Epidermal melanocyte (primary cell): ENCODE results near the gene BACE2.
"Not testable (repeated sequence)": the region's sequence is repeated elsewhere in the genome, so short reads cannot be mapped to it uniquely, and the experiment has no call there.

Experiments used
- DNase-seq: peaks from one replicate; pipeline ENCODE4 v3.0.0; 2011; ENCODE audit warnings: low spot score; ENCODE audit not compliant: insufficient read length

BACE2 gene

DNA sequence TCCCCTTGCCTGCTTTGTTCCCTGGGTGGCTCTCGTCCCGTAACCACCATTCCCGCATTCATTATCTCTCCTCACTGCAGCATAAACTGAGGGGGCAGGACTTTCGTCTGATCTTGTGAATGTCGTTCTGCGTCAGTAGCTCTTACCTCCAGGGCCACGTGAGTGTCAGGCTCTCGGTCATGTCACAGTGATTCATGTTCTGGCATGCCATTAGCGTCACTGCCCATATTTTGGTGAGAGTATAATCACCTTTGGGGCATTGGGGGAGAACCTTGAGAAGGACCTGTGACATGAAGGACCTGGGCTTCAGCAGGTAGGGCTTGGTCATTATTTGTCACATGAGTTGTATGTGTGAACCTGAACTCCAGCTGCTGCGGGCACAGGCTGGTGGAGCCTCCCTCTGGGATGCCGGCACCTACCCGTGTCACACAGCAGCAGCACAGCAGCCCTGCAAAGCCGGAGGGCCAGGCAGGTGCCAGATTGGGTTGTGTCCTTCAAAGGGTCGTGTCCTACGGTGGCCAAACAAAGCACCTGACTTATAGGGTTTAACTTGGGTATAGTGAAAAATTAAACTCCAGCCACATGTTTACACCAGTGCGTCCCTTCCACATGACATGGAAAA is 68.5 kb downstream of the BACE2 start:
- DNase-seq = no peak

DNA sequence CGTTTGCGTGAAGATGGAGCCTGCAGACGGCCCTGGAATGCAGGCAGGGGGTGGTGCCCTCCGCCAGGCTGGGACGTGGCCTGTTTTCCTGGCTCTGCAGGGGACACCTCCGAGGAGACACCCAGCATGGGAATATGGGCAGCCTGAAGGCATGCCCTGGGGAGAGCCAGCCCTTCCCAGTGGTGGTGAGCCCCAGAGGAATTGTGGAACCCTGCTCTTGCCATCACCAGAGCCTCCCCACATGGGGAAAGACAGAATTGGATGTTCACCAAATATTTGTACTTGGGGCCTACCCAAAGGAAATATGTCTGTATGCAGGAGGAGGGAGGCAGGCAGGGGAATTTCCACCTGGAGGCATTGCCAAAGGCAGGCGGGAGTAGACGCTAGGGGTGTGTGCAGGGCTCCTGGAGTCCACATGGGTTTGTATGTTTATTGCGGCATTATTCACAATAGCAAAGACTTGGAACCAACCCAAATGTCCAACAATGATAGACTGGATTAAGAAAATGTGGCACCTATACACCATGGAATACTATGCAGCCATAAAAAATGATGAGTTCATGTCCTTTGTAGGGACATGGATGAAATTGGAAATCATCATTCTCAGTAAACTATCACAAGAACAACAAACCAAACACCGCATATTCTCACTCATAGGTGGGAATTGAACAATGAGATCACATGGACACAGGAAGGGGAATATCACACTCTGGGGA is 70.3 kb downstream of the BACE2 start:
- not testable (repeated sequence) for DNase-seq

DNA sequence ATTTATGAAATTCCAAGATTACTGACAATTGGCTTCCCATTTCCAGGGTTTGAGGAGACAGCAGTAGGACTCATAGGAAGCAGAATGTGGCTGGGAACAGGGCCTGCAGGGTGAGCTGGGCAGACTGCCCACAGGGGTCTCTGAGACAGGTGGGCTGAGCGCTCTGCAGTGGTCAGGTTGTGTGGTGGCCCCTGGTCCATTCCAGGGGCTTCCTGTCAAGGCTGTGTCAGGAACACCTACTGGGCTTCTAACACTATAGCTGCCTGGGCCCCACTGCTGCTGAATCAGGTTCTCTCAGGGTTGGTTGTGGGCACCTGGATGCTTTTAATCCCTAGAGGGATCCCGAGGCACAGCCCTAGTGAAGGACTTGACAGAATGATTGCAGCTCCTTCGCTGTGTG is 72.1 kb downstream of the BACE2 start:
- no peak for DNase-seq

DNA sequence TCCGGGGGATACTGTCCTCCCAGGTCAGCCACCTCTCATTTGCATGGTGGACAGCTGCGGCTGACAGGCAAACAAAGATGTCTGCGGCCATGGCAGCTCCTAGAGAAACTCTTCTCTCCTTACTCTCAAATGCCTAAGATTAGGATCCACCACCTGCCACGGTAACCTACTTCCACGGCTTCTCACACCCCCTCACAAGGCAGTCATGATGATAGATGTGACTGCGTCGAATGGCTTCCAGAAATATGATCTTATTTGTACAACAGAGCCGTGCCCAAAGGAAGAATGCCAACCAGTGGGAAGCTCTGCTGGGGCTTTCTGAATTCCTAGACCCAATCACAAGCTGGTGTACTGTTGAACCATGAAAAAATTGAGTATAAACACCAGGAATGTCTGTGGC is 73.4 kb downstream of the BACE2 start:
- DNase-seq = no peak

DNA sequence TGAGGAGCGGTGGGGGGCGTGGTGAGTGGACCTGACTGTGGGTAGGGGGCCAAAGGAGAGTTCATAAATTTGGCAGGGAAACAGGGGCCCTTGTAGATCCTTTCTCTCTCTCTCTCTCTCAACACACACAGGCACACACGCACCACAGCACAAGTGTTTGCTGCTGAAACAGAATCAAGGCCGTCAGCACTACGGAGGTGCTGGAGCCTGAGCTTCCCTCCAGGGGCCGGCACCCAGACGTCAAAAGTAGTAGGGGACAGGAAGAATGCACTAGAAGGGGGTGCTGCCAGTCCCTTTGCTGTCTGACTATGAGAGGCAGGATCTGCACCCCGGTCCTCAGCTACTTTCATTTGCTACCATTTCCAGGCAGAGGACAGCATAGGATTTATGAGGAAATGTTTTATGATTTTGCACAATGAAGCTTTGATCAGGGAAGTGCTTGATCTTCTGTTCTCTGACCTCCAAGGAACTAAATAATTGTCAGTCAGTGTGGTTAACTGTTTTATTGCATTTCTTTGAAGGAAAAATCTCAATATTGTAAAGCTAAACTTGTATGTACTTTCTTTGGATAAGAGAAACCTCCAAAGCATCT is 74.4 kb downstream of the BACE2 start:
- no peak for DNase-seq

DNA sequence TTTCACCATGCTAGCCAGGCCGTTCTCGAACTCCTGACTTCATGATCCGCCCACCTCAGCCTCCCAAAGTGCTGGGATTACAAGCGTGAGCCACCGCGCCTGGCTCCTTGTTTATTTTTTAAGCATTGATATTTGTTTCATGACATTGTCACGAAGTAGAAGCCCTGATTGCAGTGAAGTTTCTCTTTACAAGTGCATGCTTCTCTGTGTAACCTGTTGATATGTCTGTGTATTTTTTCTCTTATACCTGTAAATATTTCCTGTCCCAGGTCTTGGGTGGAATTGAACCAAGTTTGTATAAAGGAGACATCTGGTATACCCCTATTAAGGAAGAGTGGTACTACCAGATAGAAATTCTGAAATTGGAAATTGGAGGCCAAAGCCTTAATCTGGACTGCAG is 75.1 kb downstream of the BACE2 start:
- no peak for DNase-seq

DNA sequence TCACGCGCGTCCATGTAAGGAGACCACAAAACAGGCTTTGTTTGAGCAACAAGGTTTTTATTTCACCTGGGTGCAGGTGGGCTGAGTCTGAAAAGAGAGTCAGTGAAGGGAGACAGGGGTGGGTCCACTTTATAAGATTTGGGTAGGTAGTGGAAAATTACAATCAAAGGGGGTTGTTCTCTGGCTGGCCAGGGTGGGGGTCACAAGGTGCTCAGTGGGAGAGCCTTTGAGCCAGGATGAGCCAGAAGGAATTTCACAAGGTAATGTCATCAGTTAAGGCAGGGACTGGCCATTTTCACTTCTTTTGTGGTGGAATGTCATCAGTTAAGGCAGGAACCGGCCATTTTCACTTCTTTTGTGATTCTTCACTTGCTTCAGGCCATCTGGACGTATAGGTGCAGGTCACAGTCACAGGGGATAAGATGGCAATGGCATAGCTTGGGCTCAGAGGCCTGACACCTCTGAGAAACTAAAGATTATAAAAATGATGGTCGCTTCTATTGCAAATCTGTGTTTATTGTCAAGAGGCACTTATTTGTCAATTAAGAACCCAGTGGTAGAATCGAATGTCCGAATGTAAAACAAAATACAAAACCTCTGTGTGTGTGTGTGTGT is 76.4 kb downstream of the BACE2 start:
- not testable (repeated sequence) for DNase-seq

DNA sequence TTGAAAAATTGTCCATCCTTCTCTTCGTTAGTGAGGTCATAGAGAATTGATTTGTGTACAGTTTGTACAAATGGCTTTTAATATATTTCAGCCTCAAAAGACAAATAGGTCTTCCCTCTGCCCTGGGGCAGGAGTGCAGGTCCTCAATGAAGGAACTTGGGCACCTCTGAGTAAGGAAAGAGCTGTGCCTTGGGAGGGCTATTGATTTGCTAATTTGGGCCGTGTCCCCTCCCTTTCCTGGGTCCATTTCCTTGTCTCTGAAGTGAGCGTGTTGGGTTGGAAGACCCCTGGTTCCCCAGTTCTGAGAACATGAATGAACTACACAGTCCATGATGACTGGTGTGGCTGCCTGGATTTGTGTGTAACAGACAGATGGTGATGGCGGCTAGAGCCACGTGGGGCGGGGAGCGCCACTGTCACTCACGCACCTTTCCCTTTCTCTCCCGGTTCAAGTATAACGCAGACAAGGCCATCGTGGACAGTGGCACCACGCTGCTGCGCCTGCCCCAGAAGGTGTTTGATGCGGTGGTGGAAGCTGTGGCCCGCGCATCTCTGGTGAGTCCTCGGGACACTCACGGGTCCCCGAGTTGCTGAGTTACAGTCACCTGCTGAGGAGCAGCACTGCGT is 77.7 kb downstream of the BACE2 start:
- DNase-seq = no peak

DNA sequence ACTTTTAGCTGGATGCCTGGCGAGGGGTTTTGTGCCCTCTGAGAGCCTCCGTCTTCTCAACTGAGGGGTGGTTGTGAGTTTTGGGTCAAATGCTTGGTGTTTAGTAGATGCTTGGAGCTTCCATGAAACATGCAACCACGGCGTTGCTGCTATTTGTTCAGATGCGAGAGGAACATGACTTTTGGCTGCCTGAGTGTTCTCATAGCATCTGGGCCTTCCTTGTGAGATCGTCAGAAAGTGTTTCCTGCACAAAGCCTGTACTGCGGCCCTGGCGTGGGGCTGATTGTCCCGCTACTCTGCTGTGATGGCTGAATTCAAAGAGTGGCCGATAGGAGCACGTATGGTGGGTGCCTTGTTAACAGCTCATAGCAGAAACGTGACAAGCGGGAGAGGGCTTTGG is 78.8 kb downstream of the BACE2 start:
- DNase-seq = no peak

DNA sequence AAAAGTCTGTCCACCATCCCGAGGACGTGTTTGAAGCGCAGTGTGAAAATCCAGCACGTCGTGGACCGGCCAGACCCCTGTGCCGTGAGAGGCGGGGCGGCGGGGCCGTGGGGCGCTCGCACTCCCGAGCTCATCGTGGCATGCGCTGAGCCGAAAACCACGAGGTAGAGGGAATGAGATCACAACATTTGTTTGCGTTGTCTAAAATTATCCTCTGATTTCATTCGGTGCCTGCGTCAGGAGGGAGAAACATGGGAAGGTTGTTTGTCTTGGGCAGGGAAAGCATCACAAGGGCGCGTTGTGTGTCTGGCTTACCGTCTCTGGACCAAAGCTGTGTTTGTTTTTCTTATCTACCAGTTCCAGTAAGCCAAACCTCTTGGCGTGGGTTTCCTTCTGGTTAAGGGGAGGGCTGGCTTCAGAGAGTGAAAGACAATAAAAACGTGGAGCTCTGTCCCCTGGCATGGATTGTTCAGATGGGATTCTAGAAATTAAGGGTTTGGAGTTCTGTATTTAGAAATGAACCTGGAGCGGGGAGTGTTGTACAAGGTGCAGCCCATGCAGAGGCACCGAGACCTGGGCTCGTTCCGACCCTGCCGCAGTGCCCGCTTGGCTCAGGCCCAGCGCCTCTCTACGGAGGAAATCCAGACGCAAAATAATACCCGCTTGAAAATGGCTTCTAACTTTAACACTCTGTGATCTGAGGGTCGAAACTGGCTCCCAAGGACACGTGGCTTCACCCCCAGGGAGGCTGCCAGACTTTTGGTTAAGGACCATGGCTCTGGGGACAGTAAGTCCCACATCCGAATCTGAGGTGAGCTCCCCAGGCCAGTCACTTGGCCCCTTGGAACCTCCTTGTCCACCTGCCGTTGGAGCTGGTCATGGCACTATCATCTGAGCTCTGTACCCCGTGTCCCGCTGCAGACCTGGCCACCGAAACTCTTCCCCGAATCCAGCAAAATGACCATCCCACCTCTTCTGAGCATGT is 79.9 kb downstream of the BACE2 start:
- DNase-seq = no peak

DNA sequence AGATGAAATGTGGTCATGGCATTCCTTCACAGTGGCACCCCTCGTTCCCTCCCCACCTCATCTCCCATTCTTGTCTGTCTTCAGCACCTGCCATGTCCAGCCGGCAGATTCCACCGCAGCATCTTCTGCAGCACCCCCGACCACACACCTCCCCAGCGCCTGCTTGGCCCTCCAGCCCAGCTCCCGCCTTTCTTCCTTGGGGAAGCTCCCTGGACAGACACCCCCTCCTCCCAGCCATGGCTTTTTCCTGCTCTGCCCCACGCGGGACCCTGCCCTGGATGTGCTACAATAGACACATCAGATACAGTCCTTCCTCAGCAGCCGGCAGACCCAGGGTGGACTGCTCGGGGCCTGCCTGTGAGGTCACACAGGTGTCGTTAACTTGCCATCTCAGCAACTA is 81.5 kb downstream of the BACE2 start:
- no peak for DNase-seq

DNA sequence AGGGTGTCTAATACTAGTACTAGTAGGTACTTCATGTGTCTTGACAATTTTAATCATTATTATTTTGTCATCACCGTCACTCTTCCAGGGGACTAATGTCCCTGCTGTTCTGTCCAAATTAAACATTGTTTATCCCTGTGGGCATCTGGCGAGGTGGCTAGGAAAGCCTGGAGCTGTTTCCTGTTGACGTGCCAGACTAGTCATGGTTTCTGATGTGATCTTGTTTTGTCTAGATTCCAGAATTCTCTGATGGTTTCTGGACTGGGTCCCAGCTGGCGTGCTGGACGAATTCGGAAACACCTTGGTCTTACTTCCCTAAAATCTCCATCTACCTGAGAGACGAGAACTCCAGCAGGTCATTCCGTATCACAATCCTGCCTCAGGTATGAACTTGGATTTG is 82.6 kb downstream of the BACE2 start:
- no peak for DNase-seq

DNA sequence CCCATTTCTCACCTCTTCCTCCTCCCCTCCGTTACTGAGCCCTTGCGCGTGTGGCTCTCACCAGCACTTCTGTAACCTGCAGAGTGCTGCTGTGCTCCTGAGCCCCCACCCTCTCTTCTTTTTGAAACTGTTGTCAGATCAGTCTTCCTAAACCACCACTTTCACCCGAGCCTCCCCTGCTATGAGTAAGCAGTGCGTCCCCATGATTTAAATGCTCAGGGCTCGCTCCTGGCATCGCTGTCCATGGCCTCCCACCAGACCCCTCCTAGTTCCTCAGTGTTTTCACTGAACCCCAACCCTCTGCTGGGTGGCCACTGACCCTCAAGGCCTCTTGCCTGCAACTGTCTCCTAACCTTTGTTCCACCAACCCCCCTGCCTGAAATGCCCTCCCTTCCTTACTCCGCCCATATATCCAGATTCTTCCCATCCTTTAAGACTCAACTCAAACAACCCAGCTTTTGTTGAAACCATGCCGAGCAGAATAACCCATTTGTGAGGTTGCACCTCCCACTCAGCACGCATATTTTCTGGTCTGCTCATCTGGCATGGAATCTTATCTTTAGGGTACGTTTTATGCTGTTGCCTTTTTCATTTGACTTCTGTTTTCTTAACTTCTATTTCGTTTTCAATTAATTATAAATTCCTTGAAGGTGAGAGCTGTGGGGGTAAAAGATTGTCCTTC is 84.1 kb downstream of the BACE2 start:
- peak; percentile 41 for DNase-seq

DNA sequence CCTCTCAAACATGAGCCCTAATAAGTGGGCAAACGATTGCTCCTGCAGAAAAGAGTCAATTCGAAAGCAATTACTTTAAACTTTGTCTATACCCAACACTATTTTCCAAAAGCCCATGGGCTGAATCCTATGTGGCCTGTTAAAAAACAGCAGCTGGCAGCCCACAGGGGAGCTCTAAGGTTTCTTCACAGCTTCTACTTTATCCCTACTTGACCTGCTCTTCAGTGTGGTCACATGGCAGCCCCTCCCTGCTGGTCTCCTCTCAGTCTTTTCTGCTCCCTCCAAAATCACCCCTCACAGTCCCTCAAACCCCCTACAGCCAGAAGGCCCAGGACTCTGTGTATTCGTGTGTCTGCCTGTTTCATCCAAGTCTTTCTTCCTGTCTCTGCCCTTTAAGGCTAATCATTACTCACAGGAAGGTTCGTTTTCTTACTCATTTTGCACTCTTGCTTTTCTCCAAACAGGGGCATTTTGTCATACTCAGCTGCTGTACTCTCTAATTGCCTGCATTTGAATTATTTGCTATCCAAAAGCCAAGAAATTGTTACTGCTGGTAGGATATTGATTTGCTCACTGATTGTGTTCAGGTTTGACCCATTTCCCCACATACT is 86.2 kb downstream of the BACE2 start:
- DNase-seq = no peak

DNA sequence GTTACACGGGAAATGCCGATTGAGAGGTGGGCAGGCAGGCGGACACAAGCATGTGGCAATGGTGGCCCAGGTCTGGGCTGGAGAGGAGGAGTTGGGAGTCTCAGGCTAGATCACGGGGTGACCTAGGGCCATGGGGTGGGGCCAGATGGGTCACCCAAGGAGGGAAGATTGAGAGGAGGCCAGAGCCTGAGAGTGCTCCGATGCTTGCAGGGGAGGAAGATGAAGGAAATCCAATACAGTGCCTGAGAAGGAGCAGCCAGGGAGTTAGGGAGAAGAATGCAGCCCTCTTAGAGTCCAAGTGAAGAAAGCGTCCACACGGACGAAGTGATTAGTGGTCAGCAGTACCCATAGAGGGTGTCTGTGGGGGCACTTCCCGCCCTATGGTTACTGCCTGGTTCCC is 87.2 kb downstream of the BACE2 start:
- no peak for DNase-seq

DNA sequence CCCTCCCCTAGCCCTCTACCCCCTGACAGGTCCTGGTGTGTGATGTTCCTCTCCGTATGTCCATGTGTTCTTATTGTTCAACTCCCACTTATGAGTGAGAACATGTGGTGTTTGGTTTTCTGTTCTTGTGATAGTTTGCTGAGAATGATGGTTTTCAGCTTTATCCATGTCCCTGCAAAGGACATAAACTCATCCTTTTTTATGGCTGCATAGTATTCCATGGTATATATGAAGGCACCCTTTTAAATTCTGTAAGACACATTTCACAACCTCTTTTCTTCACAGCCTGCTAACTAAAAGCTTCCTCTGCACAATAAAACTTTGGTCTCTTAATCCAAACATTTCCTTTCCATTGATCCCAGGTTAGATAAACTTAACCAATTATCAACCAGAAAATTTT is 88.3 kb downstream of the BACE2 start:
- DNase-seq = not testable (repeated sequence)

DNA sequence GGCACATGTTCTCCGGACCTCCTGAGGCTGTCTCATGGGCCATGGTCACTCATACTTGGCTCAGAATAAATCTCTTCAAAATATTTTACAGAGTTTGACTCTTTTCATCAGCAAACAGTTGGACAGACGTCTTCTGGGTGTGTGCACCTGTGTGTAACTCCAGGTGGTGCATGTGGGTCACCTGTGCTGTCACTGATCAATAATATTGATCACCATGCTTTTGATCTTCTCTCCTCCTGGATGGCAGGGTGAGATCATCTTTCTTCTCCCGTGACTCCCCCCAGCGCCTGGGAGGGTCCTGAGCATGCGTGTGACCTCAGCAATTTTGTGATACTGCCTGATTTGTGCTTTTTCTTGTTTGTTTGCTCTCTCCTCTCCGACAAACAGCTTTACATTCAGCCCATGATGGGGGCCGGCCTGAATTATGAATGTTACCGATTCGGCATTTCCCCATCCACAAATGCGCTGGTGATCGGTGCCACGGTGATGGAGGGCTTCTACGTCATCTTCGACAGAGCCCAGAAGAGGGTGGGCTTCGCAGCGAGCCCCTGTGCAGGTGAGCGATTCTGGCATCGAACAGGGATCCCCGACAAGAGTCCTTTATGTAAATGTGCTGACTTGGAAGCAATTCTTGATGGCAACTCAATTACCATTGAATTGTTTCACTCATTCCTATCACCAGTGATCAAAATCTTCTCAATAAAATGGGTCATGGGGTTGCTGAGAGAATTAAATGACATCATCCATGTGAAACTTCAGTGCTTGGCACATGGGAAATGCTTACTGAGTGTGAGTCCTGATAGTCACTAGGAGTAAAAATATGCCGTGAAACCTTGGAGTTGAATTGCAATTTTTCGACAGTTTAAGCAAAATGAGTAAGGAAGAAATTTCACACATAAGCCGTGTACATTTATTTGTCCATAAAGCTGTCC is 89.1 kb downstream of the BACE2 start:
- no peak for DNase-seq

DNA sequence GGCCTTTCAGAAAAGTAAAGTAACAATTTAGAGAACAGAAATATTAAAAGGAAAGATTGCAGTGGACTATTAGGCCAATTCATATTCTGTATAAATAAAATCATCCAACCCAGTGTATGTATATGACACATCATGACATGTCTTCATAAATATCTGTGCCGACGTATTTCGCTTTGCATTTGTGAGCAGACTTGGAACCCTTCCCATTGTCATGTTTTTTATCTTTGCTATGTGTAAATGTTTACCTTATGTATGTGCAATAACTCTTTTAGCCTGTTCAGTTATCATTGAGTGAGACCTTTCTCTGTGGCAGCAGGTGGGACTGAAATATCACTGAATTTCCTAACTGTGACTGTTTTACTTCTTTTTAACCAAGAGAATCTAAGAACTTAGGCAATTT is 90.7 kb downstream of the BACE2 start:
- no peak for DNase-seq

DNA sequence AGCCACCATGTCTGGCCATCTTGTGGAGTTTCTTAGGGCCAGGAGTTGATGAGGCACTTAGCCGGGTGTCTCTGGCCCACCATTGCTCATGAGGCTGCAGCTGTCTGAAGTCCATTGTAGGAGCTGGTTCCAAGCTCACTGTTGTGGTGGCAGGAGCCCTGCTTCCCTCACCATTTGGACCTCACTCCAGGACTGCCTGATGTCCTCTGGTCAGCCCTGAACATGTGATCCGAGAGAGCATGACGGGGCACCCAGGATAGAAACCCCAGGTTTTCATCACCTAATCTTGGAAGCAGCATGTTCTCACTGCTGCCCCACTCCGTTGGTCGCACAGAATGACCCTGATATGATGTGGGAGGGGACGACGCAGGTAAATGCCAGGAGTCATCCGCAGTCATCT is 92.5 kb downstream of the BACE2 start:
- no peak for DNase-seq
